Cardiac muscle cell (in vitro differentiated cells and primary cell): ENCODE measurements around the gene PGGT1B. TPM values are rescaled to one million over a fixed set of nuclear protein-coding genes. Genes with fewer than 3 reads are reported as not detected.

Experiments used
- DNase-seq, 2 donors: peaks; one replicate each; pipeline versions ENCODE4 v3.0.0 to v3.0.0-alpha.2; 2010 to 2017; ENCODE audit warnings: low read depth in 1 of 2, low spot score in 1 of 2
- H3K27ac ChIP-seq: fragments of 200-600 bp; sonication (generic); 2 replicates; pipeline ENCODE4 v1.5.1; 2016
- H3K27me3 ChIP-seq: fragments of 200-600 bp; sonication (generic); 2 replicates; pipeline ENCODE4 v1.6.0; 2016; ENCODE audit warnings: control low read depth
- H3K36me3 ChIP-seq: fragments of 200-600 bp; sonication (generic); 2 replicates; pipeline ENCODE4 v1.5.1; 2016; ENCODE audit warnings: control low read depth
- H3K4me1 ChIP-seq: fragments of 200-600 bp; sonication (generic); 2 replicates; pipeline ENCODE4 v1.8.1; 2017; ENCODE audit warnings: low read depth, mild to moderate bottlenecking, mixed run types
- H3K4me3 ChIP-seq: fragments of 200-600 bp; sonication (generic); 2 replicates; pipeline ENCODE4 v1.5.1; 2016; ENCODE audit warnings: mild to moderate bottlenecking
- H3K9me3 ChIP-seq: fragments of 200-600 bp; sonication (generic); 2 replicates; pipeline ENCODE4 v1.5.1; 2017; ENCODE audit warnings: low read depth, mild to moderate bottlenecking, control low read depth
- polyA plus RNA-seq: library from polyadenylated mRNA; unstranded; fragments of >200 nt; fragmentation: Nextera tagmentation; extraction: Ambion mirVana; gene quantifications from 2 replicates; pipeline ENCODE4 v1.2.1, GENCODE V29; 2016
- total RNA-seq: library from RNA; depleted of rRNA; stranded (reverse); fragments of >200 nt; gene quantifications from 2 replicates; pipeline ENCODE4 v1.2.3, GENCODE V29; 2016
- TF ChIP-seq, protein P1 (sequence below): IDR thresholded peaks from 2 replicates; pipeline ENCODE4 v1.5.1; 2012; ENCODE audit warnings: low read depth, mild to moderate bottlenecking, low read length

Gene PGGT1B
- total and polyA plus RNA-seq, 2 experiments from 2014 or later: 6.9 to 12.8 TPM

DNA sequence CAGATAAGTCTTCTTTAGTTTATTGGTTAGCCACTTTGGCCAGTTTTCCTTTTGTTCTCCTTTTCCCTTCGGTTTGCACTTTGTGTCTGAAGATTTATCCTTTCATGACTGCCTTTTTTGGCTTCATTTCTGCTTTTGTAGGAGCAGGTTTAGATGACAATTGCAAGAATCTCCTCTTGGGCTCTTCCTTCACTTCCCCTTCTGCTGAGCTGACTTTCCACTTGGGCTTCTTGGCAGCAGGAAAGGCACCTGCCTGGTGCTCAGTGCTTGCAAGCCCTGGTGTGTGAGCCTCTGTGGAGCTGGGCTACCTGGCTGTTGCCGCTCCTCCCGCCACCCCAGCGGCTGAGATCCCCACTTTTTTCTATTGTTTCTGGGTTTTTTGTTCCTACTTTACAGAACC is 26.4 kb upstream of the PGGT1B start:
- Histone ChIP-seq H3K36me3 (no peaks in the 10 kb centered on the region), H3K4me1 (no peaks in the 10 kb centered on the region), H3K9me3 (no peaks in the 10 kb centered on the region), H3K4me3 (no peak overlapping the region), H3K27ac (no peak overlapping the region), H3K27me3 (no peaks in the 10 kb centered on the region)
- TF ChIP-seq, protein P1, sequence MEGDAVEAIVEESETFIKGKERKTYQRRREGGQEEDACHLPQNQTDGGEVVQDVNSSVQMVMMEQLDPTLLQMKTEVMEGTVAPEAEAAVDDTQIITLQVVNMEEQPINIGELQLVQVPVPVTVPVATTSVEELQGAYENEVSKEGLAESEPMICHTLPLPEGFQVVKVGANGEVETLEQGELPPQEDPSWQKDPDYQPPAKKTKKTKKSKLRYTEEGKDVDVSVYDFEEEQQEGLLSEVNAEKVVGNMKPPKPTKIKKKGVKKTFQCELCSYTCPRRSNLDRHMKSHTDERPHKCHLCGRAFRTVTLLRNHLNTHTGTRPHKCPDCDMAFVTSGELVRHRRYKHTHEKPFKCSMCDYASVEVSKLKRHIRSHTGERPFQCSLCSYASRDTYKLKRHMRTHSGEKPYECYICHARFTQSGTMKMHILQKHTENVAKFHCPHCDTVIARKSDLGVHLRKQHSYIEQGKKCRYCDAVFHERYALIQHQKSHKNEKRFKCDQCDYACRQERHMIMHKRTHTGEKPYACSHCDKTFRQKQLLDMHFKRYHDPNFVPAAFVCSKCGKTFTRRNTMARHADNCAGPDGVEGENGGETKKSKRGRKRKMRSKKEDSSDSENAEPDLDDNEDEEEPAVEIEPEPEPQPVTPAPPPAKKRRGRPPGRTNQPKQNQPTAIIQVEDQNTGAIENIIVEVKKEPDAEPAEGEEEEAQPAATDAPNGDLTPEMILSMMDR: no peak
- DNase-seq: no peak

DNA sequence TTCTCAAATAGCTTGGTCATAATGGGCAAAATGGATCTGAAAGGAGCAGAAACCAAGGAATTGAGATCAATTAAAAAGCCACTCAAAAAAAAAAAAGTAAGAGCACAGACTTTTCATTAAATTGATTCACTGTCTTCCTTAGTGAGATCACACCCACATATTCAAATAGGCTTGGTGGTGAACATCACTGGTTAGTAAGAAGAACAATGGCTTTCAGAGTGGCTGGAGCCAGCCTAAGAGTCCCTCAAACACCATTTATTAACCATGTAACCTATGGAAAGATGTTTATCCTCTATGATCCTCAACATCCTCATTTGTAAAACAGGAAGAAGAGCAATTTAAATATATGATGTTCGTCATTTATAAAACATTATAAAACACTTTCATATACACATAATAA is 21.3 kb upstream of the PGGT1B start:
- H3K27me3 ChIP-seq: no peaks in the 10 kb centered on the region
- H3K27ac ChIP-seq: no peak overlapping the region
- TF ChIP-seq, protein P1: no peak
- no peaks in the 10 kb centered on the region for H3K4me1 ChIP-seq
- no peaks in the 10 kb centered on the region for H3K9me3 ChIP-seq
- H3K36me3 ChIP-seq: no peaks in the 10 kb centered on the region
- no peak for DNase-seq
- no peak overlapping the region for H3K4me3 ChIP-seq

DNA sequence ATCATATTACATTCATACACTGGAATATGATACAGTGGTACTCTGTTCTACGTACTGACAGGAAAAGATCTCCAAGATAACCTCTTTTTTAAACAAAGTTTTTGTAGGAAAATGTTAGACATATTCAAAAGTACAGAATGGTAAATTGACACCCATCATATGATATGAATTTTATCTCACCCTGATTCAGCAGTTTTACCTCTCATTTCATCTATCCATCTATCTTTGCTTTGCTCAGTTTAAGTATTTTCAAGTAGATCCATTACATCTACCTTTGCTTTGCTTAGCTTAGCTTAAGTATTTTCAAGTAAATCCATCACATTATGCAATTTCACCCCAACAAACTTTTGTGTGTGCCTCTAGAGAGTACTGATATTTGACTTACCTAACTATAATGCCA is 19.5 kb upstream of the PGGT1B start:
- no peak overlapping the region for H3K4me3 ChIP-seq
- H3K9me3 ChIP-seq: no peaks in the 10 kb centered on the region
- H3K4me1 ChIP-seq: no peaks in the 10 kb centered on the region
- no peaks in the 10 kb centered on the region for H3K36me3 ChIP-seq
- no peak overlapping the region for H3K27ac ChIP-seq
- no peak for DNase-seq
- TF ChIP-seq, protein P1: no peak
- no peaks in the 10 kb centered on the region for H3K27me3 ChIP-seq

DNA sequence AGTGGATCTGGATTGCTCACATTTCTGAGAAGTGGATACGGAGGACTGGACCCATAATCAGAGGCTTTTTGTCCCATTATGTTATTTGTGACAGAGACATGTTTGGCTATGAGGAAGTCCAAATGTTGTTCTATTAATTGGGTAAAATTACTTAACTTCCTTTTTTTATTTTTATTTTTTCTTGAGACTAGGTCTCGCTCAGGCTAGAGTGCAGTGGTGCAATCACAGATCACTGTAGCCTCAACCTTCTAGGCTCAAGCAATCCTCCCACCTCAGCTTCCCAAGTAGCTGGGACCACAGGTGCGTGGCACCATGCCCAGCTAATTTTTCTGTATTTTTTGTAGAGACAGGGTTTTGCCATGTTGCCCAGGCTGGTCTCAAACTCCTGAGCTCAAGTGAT is 11.9 kb upstream of the PGGT1B start:
- no peak overlapping the region for H3K4me3 ChIP-seq
- TF ChIP-seq, protein P1: no peak

DNA sequence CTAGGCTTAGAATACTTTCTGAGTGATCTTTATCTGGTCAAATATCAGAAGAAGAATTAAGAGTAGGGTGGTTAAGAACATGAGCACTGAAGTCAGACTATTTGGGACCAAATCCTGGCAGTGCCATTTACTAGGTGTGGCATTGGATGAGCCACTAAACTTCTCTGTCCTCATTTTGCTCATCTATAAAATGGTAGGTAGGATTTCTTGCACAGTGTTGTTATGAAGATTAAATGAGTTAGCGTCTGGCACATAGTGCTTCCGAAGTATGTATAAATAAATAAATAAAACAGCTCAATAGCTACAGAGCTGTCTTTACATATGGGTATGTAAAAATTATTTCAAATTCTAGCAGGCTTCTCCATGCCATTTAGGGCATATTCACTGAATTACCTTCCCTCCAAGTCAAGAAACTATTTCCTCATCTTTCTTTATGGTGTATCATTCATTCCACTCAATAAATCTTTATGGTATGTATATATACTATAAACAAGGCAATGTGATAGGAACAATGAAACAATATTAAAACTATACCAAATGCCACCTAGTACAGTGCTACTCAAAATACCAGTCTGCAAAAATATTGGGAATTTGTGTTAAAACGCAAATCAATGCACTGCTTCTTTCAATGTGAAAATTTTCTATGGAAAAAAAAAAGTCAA is 9.8 kb upstream of the PGGT1B start:
- TF ChIP-seq, protein P1: no peak
- Histone ChIP-seq H3K36me3 (peaks cover 15% of the 10 kb centered on the region), H3K9me3 (no peaks in the 10 kb centered on the region), H3K4me1 (no peaks in the 10 kb centered on the region), H3K27me3 (no peaks in the 10 kb centered on the region), H3K4me3 (no peak overlapping the region), H3K27ac (no peak overlapping the region)
- DNase-seq: no peak

More for the DNA sequence above, 11.9 kb upstream of the PGGT1B start:
- no peak for DNase-seq
- H3K27ac ChIP-seq: no peak overlapping the region
- H3K9me3 ChIP-seq: no peaks in the 10 kb centered on the region
- peaks cover 11% of the 10 kb centered on the region for H3K36me3 ChIP-seq
- no peaks in the 10 kb centered on the region for H3K27me3 ChIP-seq
- no peaks in the 10 kb centered on the region for H3K4me1 ChIP-seq
